NCI-H748 (cell line): ENCODE results near the gene DCPS.
"Not testable (repeated sequence)": the region's sequence is repeated elsewhere in the genome, so short reads cannot be mapped to it uniquely, and the experiment has no call there.

ENCODE experiments used
- DNase-seq: peaks from one replicate; lab custom pipeline; 2025; ENCODE audit not compliant: unreplicated experiment; lab: John Stamatoyannopoulos, UW

DCPS gene

GRCh38 chr11:126303623-126304456 is at the start of gene DCPS:
Gene DCPS (plus strand): TSS chr11:126304060. CDS start chr11:126304081, 21 bp downstream.
- DNase-seq: peak; percentile 88

- no peak for DNase-seq
These were observed 49.0 kb upstream of the DCPS start for GRCh38 chr11:126254819-126255218.

- not testable (repeated sequence) for DNase-seq
These were observed 48.4 kb upstream of the DCPS start for GRCh38 chr11:126255507-126255906.

GRCh38 chr11:126256216-126256615 is 47.6 kb upstream of the DCPS start:
- no peak for DNase-seq

- DNase-seq: no peak
These were observed 46.7 kb upstream of the DCPS start for GRCh38 chr11:126257144-126257543.

GRCh38 chr11:126257764-126258163 is 46.1 kb upstream of the DCPS start:
- no peak for DNase-seq

- no peak for DNase-seq
These were observed 41.6 kb upstream of the DCPS start for GRCh38 chr11:126262216-126262615.

- no peak for DNase-seq
These were observed 40.4 kb upstream of the DCPS start for GRCh38 chr11:126263489-126263888.

- DNase-seq: no peak
These were observed 38.0 kb upstream of the DCPS start for GRCh38 chr11:126265811-126266210.

- no peak for DNase-seq
These were observed 36.2 kb upstream of the DCPS start for GRCh38 chr11:126267650-126268049.

GRCh38 chr11:126268361-126268707 is 35.5 kb upstream of the DCPS start:
- DNase-seq: peak; percentile 60

- DNase-seq: peak; percentile 98
These were observed 34.9 kb upstream of the DCPS start, which contains the start of the genes FOXRED1 and SRPRA for GRCh38 chr11:126268708-126269579. Gene FOXRED1 (plus strand): TSS chr11:126269154. CDS start chr11:126269207, 53 bp downstream. Gene SRPRA (minus strand): TSS chr11:126268895. CDS start chr11:126268804, 91 bp downstream.

- DNase-seq: no peak
These were observed 26.5 kb upstream of the DCPS start for GRCh38 chr11:126277322-126277721.

GRCh38 chr11:126277780-126278179 is 26.1 kb upstream of the DCPS start:
- no peak for DNase-seq

- DNase-seq: no peak
These were observed 24.7 kb upstream of the DCPS start for GRCh38 chr11:126279191-126279590.

GRCh38 chr11:126280595-126280994 is 23.3 kb upstream of the DCPS start:
- DNase-seq: no peak

GRCh38 chr11:126281245-126281644 is 22.6 kb upstream of the DCPS start:
- DNase-seq: no peak

- no peak for DNase-seq
These were observed 22.1 kb upstream of the DCPS start for GRCh38 chr11:126281666-126282175.

GRCh38 chr11:126282361-126282735 is 21.5 kb upstream of the DCPS start:
- DNase-seq: peak; percentile 38

- DNase-seq: peak; percentile 69
These were observed 20.9 kb upstream of the DCPS start, which contains the start of gene TIRAP for GRCh38 chr11:126282736-126283591. Gene TIRAP (plus strand): TSS chr11:126283093. CDS start chr11:126290895, 7,802 bp downstream.

GRCh38 chr11:126284829-126285228 is 19.0 kb upstream of the DCPS start:
- DNase-seq: peak; percentile 51
